ENCODE measurements around the gene BABAM2. TPM values are rescaled to one million over a fixed set of nuclear protein-coding genes. Genes with fewer than 3 reads are reported as not detected.

The BABAM2 gene
- total RNA-seq, 2 donors from 2014 or later: 44.8 to 46.0 TPM

- peaks cover 4% of the 10 kb centered on the region for H3K4me1 Mint-ChIP-seq
- H3K27me3 Mint-ChIP-seq: no peaks in the 10 kb centered on the region
- no peak overlapping the region for H3K4me3 Mint-ChIP-seq
- H3K27ac Mint-ChIP-seq: no peak overlapping the region
- ATAC-seq (no peak), DNase-seq (no peak)
- H3K9me3 ChIP-seq (ENCODE audit: control insufficient read depth, low read length, poor library complexity, severe bottlenecking): peaks cover 2% of the 10 kb centered on the region
- peaks cover 9% of the 10 kb centered on the region for H3K36me3 Mint-ChIP-seq (ENCODE audit: low read depth)
Measured at GRCh38 chr2:28160986-28161425, 270.5 kb downstream of the BABAM2 start.

- no peak for ATAC-seq
- DNase-seq: no peak
- no peaks in the 10 kb centered on the region for H3K9me3 ChIP-seq (ENCODE audit: control insufficient read depth, low read length, poor library complexity, severe bottlenecking)
Measured at GRCh38 chr2:28161466-28161865, 270.9 kb downstream of the BABAM2 start.

GRCh38 chr2:28162564-28162963, 272.0 kb downstream of the BABAM2 start:
- no peak for DNase-seq
- no peak overlapping the region for H3K27ac Mint-ChIP-seq
- ATAC-seq: no peak
- peaks cover 11% of the 10 kb centered on the region for H3K36me3 Mint-ChIP-seq (ENCODE audit: low read depth)
- no peaks in the 10 kb centered on the region for H3K9me3 ChIP-seq (ENCODE audit: control insufficient read depth, low read length, poor library complexity, severe bottlenecking)
- H3K27me3 Mint-ChIP-seq: no peaks in the 10 kb centered on the region
- H3K4me1 Mint-ChIP-seq: peaks cover 6% of the 10 kb centered on the region
- no peak overlapping the region for H3K4me3 Mint-ChIP-seq

More at GRCh38 chr2:28161466-28161865, 270.9 kb downstream of the BABAM2 start:
- Mint-ChIP-seq H3K4me1 (peaks cover 4% of the 10 kb centered on the region), H3K27me3 (no peaks in the 10 kb centered on the region), H3K27ac (no peak overlapping the region), H3K4me3 (no peak overlapping the region), H3K36me3 (ENCODE audit: low read depth) (peaks cover 9% of the 10 kb centered on the region)

GRCh38 chr2:28163028-28163427, 272.5 kb downstream of the BABAM2 start:
- no peaks in the 10 kb centered on the region for H3K9me3 ChIP-seq (ENCODE audit: control insufficient read depth, low read length, poor library complexity, severe bottlenecking)
- Mint-ChIP-seq H3K27ac (no peak overlapping the region), H3K27me3 (no peaks in the 10 kb centered on the region), H3K4me3 (no peak overlapping the region), H3K36me3 (ENCODE audit: low read depth) (peaks cover 11% of the 10 kb centered on the region), H3K4me1 (peaks cover 6% of the 10 kb centered on the region)
- DNase-seq (no peak), ATAC-seq (no peak)

- Mint-ChIP-seq H3K27me3 (no peaks in the 10 kb centered on the region), H3K36me3 (ENCODE audit: low read depth) (peaks cover 11% of the 10 kb centered on the region), H3K4me1 (peaks cover 6% of the 10 kb centered on the region), H3K4me3 (no peak overlapping the region), H3K27ac (no peak overlapping the region)
- no peaks in the 10 kb centered on the region for H3K9me3 ChIP-seq (ENCODE audit: control insufficient read depth, low read length, poor library complexity, severe bottlenecking)
- DNase-seq (no peak), ATAC-seq (no peak)
Measured at GRCh38 chr2:28163627-28164279, 273.2 kb downstream of the BABAM2 start.

GRCh38 chr2:28164280-28164801, 273.8 kb downstream of the BABAM2 start:
- peaks cover 6% of the 10 kb centered on the region for H3K4me1 Mint-ChIP-seq
- DNase-seq (no peak), ATAC-seq (no peak)
- peaks cover 9% of the 10 kb centered on the region for H3K36me3 Mint-ChIP-seq (ENCODE audit: low read depth)
- H3K4me3 Mint-ChIP-seq: no peak overlapping the region
- H3K27me3 Mint-ChIP-seq: no peaks in the 10 kb centered on the region
- H3K9me3 ChIP-seq (ENCODE audit: control insufficient read depth, low read length, poor library complexity, severe bottlenecking): no peaks in the 10 kb centered on the region
- no peak overlapping the region for H3K27ac Mint-ChIP-seq

GRCh38 chr2:28165087-28165635, 274.6 kb downstream of the BABAM2 start:
- ATAC-seq: no peak
- H3K36me3 Mint-ChIP-seq (ENCODE audit: low read depth): peaks cover 9% of the 10 kb centered on the region

GRCh38 chr2:28166956-28167355, 276.4 kb downstream of the BABAM2 start:
- Mint-ChIP-seq H3K4me1 (peaks cover 6% of the 10 kb centered on the region), H3K36me3 (ENCODE audit: low read depth) (peaks cover 9% of the 10 kb centered on the region), H3K27ac (no peak overlapping the region), H3K27me3 (no peaks in the 10 kb centered on the region), H3K4me3 (no peak overlapping the region)
- DNase-seq (no peak), ATAC-seq (no peak)
- H3K9me3 ChIP-seq (ENCODE audit: control insufficient read depth, low read length, poor library complexity, severe bottlenecking): no peaks in the 10 kb centered on the region

More at GRCh38 chr2:28165087-28165635, 274.6 kb downstream of the BABAM2 start:
- H3K9me3 ChIP-seq (ENCODE audit: control insufficient read depth, low read length, poor library complexity, severe bottlenecking): no peaks in the 10 kb centered on the region
- Mint-ChIP-seq H3K27me3 (no peaks in the 10 kb centered on the region), H3K4me1 (peaks cover 6% of the 10 kb centered on the region), H3K4me3 (no peak overlapping the region), H3K27ac (no peak overlapping the region)
- DNase-seq: no peak

- H3K27me3 Mint-ChIP-seq: no peaks in the 10 kb centered on the region
- no peaks in the 10 kb centered on the region for H3K9me3 ChIP-seq (ENCODE audit: control insufficient read depth, low read length, poor library complexity, severe bottlenecking)
- H3K4me3 Mint-ChIP-seq: no peak overlapping the region
- DNase-seq (no peak), ATAC-seq (no peak)
- H3K36me3 Mint-ChIP-seq (ENCODE audit: low read depth): peaks cover 6% of the 10 kb centered on the region
- peaks cover 6% of the 10 kb centered on the region for H3K4me1 Mint-ChIP-seq
- H3K27ac Mint-ChIP-seq: no peak overlapping the region
Measured at GRCh38 chr2:28168376-28168775, 277.8 kb downstream of the BABAM2 start.

GRCh38 chr2:28169492-28169891, 279.0 kb downstream of the BABAM2 start:
- no peak for ATAC-seq
- Mint-ChIP-seq H3K4me3 (no peak overlapping the region), H3K27ac (no peak overlapping the region), H3K36me3 (ENCODE audit: low read depth) (peaks cover 3% of the 10 kb centered on the region), H3K27me3 (no peaks in the 10 kb centered on the region), H3K4me1 (peaks cover 6% of the 10 kb centered on the region)
- no peaks in the 10 kb centered on the region for H3K9me3 ChIP-seq (ENCODE audit: control insufficient read depth, low read length, poor library complexity, severe bottlenecking)
- DNase-seq: no peak

GRCh38 chr2:28172114-28172898, 281.8 kb downstream of the BABAM2 start:
- Mint-ChIP-seq H3K27ac (no peak overlapping the region), H3K4me3 (no peak overlapping the region), H3K36me3 (ENCODE audit: low read depth) (no peaks in the 10 kb centered on the region), H3K4me1 (no peaks in the 10 kb centered on the region), H3K27me3 (no peaks in the 10 kb centered on the region)
- ATAC-seq: no peak
- DNase-seq: no peak
- no peaks in the 10 kb centered on the region for H3K9me3 ChIP-seq (ENCODE audit: control insufficient read depth, low read length, poor library complexity, severe bottlenecking)

GRCh38 chr2:28173377-28173776, 282.8 kb downstream of the BABAM2 start:
- H3K27me3 Mint-ChIP-seq: no peaks in the 10 kb centered on the region
- H3K4me3 Mint-ChIP-seq: no peak overlapping the region
- ATAC-seq (no peak), DNase-seq (no peak)
- H3K27ac Mint-ChIP-seq: no peak overlapping the region
- no peaks in the 10 kb centered on the region for H3K4me1 Mint-ChIP-seq
- peaks cover 3% of the 10 kb centered on the region for H3K36me3 Mint-ChIP-seq (ENCODE audit: low read depth)
- no peaks in the 10 kb centered on the region for H3K9me3 ChIP-seq (ENCODE audit: control insufficient read depth, low read length, poor library complexity, severe bottlenecking)

- H3K4me1 Mint-ChIP-seq: no peaks in the 10 kb centered on the region
- H3K27me3 Mint-ChIP-seq: no peaks in the 10 kb centered on the region
- DNase-seq (no peak), ATAC-seq (no peak)
- H3K36me3 Mint-ChIP-seq (ENCODE audit: low read depth): peaks cover 6% of the 10 kb centered on the region
- no peak overlapping the region for H3K4me3 Mint-ChIP-seq
- no peaks in the 10 kb centered on the region for H3K9me3 ChIP-seq (ENCODE audit: control insufficient read depth, low read length, poor library complexity, severe bottlenecking)
- no peak overlapping the region for H3K27ac Mint-ChIP-seq
Measured at GRCh38 chr2:28174211-28174610, 283.7 kb downstream of the BABAM2 start.

All from T-helper 17 cell (primary cell).